Endometrium (tissue), 2 donors: ENCODE results near the gene XKR3.
"Not testable (repeated sequence)": the region's sequence is repeated elsewhere in the genome, so short reads cannot be mapped to it uniquely, and the experiment has no call there.

ENCODE experiments used
- FAIRE-seq: peaks from 2 replicates; lab custom pipeline; 2012; peaks lifted over from hg19 to GRCh38; lab: Jason Lieb, UNC
- donor health status: control.
- donor health status: control.

XKR3 gene

DNA sequence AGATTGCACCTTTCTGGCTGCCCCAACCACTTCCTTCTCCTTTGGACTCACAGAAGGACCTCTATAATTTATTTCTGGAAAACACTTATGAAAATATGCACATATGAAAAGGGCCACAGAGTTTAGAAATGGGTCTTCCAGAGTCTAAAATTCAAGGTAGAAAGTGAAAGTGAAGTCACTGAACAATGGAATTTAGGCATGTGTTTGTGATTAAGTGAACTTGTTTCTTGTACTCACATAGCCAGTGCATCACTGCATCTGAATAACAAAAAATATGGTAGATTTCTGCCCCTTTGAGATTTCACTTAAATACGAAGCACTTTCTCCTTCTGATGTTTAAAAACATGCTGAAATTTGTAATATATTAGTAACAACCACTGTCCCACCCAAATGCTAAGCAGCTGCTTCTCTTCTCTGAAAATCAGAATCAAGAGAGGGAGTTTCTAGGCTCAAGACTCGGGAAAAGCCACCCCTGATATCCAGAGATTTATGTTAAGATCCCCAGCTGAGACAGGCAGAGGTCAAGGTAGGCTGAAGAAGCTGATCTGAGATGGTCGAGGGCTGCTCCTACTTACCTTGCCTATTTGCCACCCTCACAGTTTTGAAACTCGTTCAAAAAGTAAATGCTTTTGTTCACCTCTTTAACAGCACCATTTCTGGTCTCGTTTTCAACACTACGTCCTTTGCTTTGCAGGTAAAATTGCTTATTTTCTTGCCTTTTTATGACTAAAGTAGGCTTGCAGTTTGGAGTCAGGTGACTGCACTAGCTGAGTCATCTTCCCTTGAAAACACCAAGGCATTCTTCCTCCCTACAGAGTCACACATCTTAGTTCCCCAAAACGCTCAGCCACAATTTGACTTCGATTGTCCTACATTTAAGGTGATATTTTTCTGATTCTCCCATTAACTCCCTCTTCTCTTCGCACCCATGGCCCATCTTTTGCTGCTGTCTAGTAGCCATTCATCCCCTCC, at the start of gene XKR3:
Gene XKR3, minus strand, starts transcription at position 696 of the 972 bp plus-strand sequence. CDS start 17,338 bp downstream, outside the sequence.
- FAIRE-seq: no peak

GRCh38 chr22:16869640-16870039, 44.4 kb upstream of the XKR3 start:
- not testable (repeated sequence) for FAIRE-seq

DNA sequence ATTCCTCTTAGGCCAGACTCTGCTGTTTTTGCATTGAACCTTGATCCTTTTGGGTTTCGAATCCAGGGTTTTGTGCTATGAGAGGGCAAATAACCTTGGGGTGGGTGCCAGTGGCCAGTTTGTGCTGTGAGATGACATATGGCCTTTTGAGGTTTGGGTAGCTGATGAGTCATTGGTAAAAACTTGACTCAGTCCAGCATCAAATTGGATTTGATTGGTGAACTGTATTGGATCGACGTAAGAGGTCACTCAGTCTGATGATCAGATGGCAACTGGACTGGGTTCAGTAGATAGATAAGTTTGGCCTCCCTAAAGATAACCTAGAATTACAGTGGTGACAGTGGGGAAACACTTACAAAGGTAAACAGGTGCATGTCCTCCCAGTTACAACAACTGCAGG, 41.0 kb upstream of the XKR3 start:
- FAIRE-seq: no peak

DNA sequence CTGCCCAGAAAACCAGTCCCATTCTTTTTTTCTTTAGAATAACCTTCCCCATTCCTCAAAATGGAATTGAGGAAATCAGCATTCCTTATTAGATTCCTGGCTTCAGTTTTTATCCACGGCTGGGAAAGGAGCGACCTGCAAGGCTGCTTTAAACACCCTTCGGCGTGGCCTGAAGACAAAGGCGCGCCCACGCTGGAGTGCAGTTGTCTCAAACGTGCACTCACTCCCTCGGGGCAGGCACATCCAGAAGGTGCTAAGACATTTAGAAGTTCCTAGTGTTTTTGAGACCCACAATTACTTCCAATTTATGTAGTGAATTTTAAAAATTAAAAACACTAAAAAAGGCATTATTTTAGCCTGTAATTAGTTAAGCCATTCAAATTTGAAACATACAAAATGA, 31.6 kb upstream of the XKR3 start:
- not testable (repeated sequence) for FAIRE-seq

GRCh38 chr22:16854631-16855030, 29.4 kb upstream of the XKR3 start:
- FAIRE-seq: no peak

- not testable (repeated sequence) for FAIRE-seq
Measured at GRCh38 chr22:16851268-16851996, 26.2 kb upstream of the XKR3 start.

GRCh38 chr22:16847271-16847670, 22.1 kb upstream of the XKR3 start:
- no peak for FAIRE-seq

DNA sequence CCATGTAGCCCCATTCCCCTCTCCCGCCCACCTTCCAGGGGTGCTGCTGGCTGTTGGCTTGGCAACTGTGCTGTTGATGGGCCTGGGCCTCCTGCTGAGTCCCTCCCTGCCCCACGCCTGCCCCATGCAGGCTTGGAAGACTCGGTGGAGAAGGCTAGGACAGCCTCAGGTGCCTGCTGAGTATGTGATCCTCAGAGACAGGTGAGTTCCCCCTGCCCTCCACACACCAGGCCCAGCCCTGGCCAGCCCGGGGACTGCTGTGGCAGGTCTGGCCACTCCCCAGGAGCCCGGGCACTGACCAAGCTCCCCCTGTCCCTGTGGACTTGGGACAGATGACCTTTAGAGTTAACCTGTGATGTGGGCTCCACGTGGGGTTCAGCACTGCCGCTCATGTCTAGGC, 20.7 kb upstream of the XKR3 start:
- no peak for FAIRE-seq

GRCh38 chr22:16845465-16845864, 20.3 kb upstream of the XKR3 start:
- FAIRE-seq: no peak

- FAIRE-seq: no peak
Measured at GRCh38 chr22:16844529-16844928, 19.3 kb upstream of the XKR3 start.

DNA sequence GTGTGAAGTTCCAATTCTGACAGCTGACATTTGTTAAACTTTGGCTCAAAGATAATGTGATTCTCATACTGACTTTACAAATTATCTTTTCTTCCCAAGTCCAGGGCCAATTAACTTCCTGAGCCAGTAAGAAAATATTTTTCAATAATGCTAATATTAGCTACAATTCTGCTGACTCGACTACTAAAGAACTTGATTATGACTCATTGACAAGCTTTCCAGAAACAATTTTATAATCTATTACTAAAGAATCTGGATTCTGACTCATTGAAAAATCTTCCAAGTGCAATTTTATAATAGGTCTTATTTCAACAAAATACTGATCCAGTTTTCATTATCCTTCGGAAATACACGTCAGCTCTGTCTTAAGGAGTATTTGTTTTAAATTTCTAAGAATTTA, 12.9 kb upstream of the XKR3 start:
- FAIRE-seq: no peak

DNA sequence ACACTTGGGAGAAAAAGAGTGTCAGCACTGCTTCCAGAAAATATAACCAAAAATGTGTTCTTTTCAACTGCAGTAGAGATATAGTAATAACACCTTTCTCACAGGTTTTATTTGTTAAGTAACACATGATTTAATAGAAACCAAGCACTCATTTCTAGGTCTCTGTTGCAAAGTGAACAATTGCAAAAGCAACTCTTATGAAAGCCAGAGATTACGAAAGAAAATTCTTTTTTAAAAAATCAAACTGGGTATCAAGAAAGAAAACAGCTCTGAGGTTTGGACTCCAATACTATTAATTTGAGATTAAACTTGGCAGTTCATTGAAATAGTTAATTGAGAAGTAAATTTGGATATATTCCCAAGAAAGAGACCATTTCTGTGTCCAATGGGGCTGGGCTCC, 9.8 kb upstream of the XKR3 start:
- FAIRE-seq: no peak

- no peak for FAIRE-seq
Measured at GRCh38 chr22:16831257-16831656, 6.0 kb upstream of the XKR3 start.

DNA sequence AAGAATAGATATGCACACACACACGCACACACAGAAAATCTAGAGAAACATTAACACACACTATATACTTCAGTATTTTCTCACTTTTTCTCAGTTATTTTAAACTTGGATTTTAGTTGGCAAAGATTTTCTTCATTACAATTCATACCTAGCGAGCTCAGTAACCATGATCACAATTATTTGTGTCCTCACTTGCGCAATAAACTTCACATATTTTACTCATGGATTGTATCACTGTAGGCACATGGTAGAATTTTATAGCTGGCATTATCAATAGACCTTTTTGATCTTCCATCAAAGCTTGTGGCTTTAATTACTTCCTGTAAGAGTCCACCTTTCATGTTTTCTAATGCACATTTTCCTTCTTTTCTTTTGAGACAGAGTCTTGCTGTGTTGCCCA, 4.8 kb upstream of the XKR3 start:
- no peak for FAIRE-seq

GRCh38 chr22:16828876-16829275, 3.7 kb upstream of the XKR3 start:
- no peak for FAIRE-seq

- no peak for FAIRE-seq
Measured at GRCh38 chr22:16827506-16827905, 2.3 kb upstream of the XKR3 start.

DNA sequence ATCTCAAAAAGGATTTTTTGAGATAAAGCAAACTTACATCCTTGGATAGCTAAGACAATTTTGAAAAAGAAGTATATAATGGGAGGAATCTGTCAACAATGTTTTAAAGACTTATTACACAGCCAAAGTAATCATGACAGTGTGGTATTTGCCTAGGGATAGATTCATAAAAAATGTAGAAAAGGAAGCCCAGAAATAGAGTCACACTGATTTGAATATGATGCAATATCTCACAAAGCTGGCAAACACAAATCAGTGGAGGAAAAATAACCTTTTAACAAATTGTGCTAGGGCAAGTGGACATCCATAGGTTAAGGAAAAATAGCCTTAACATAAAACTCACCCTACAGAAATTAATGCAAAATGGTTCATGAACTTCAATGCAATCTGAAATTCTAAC, 6.0 kb downstream of the XKR3 start:
- FAIRE-seq: no peak

DNA sequence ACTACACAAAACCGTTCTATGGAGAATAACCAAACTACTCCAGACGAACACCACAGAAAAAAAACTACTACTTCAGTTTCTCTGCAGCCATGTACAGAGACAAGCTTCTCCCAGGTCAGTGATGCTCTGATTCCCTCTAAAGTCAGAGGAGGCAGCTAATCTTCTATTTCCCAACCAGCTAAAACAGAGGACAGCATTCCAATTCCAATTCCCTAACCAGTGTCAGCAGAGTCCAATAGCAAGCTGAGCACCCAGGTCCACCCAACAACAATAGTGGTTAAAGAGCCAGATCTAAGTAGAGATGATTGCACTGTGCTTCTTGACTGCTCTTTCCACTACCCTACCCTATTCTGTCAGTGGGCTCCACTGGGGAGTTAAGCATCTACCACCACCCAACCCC, 6.7 kb downstream of the XKR3 start:
- no peak for FAIRE-seq

GRCh38 chr22:16815073-16815472, 10.1 kb downstream of the XKR3 start:
- no peak for FAIRE-seq

DNA sequence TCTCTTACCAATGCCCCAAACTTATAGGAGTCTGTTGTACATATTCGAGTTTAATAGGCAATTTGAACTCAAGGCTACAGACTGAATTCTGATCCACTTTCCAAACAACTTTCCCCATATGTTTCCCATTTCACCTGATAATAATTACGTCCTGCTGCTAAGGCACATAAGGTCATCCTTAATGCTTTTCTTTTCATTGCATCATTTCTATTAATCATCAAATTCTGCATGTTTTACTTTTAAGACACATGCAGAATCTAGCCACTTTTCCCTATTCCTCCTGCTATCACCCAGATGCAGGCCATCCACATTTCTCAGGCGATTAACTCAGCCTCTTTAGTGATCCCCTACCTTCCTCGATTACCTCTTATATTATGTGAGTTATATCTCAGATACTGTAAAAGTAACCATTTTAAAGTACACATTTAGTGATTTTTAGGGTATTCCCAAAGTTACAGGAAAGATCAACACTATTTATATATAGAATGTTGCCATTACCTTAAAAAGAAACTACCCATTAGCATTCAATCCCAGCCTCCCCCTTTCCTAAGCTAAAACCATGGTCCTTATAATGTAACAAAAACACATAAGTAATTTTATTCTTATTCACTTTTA, 14.9 kb downstream of the XKR3 start:
- FAIRE-seq: no peak

- FAIRE-seq: no peak
Measured at GRCh38 chr22:16808744-16809143, 16.5 kb downstream of the XKR3 start.

- FAIRE-seq: no peak
Measured at GRCh38 chr22:16807109-16807508, 18.1 kb downstream of the XKR3 start.

GRCh38 chr22:16806401-16806800, 18.8 kb downstream of the XKR3 start:
- FAIRE-seq: no peak
